Posterior vena cava (tissue), 2 donors: ENCODE results near the gene TTC7B. TPM values are rescaled to one million over a fixed set of nuclear protein-coding genes. Genes with fewer than 3 reads are reported as not detected.

ENCODE experiments used
- DNase-seq: peaks from one replicate; pipeline ENCODE4 v3.0.0-alpha.2; 2020; ENCODE audit warnings: low spot score
- intact Hi-C, 2 donors: fragments of 100-400 bp; cut with DNase I; formaldehyde crosslinking; loops; one replicate each; pipeline versions ENCODE4 v1.14.1 to v1.14.2; 2022 to 2023
- total RNA-seq, 2 donors: library from RNA; stranded (reverse); fragmentation: NEBNext Ultra II Directional; extraction: Animal tissue kit (Norgen Biotek cat#: 25700); gene quantifications; one replicate each; pipeline ENCODE4 v1.2.1, GENCODE V29; 2021
- donor health status: DM: yes; HTN: yes; CAD: no.
- donor health status: DM: yes; HTN: yes; CAD: no.

Gene TTC7B
- total RNA-seq, 2 donors from 2014 or later, result 60.5 to 75.7 TPM

DNA sequence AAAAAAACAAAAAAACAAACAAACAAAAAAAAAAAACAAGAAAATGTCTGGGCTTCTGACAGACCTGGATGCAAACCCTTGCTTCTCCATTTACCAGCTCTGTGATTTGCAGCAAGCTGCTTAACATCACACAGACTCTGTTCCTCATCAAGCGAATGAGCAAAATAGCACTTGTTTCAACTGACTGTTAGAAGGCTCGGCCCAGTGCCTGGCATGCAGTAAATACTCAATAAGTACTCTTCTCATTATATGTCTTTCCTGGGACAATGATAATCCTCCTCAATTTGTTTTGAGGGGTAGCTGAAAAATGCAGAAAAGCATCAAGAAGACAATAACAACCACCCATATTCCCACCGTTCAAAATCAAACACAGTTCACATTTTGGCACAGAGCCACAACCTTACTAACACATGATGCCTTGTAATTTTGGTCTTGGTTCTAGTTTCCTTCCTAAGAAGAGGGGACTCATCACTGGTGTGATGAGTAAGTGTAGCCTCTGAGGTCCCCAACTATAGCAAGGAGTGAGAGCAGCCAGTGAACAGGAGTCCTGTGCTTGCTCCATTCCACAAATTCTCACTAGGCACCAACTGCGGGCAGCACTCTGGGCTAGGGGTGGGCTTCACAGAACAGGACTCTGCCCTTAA lies 60.4 kb downstream of the TTC7B start:
- no peak for DNase-seq

GRCh38 chr14:90753456-90754005 lies 62.7 kb downstream of the TTC7B start:
- intact Hi-C loops, result loop anchor here in 1 of 2 donors (10.0 kb wide), 1 partner anchor 359 kb away; the partner anchor contains the start of gene CALM1
- DNase-seq, result no peak

More for the DNA sequence above, 60.4 kb downstream of the TTC7B start:
- intact Hi-C loops, result loop anchor here in 1 of 2 donors (10.0 kb wide), 1 partner anchor 361 kb away; the partner anchor contains the start of gene CALM1

- intact Hi-C loops, result loop anchor here in 1 of 2 donors (10.0 kb wide), 1 partner anchor 356 kb away; the partner anchor contains the start of gene CALM1
- no peak for DNase-seq
Measured at GRCh38 chr14:90750701-90751100, 65.5 kb downstream of the TTC7B start.

DNA sequence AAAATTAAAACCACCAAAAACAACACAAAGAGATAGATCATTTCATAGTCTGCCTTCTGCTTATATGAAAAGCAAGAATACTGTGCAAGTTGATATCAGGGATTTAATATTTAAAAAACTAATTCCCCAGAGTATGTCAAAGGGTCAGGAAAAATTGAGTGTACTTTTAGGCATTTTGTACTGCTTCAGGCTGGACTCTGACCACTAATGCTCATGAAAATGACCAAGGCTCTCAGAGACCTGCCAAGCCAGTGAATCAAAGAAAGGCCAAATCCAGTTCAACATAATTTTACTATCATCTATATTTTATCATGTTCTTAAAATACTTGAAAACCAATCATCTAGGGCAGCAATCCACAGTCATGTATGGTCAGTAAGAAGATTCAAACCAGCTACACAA lies 66.0 kb downstream of the TTC7B start:
- DNase-seq, result no peak
- intact Hi-C loops, result loop anchor here in 1 of 2 donors (10.0 kb wide), 1 partner anchor 355 kb away; the partner anchor contains the start of gene CALM1

DNA sequence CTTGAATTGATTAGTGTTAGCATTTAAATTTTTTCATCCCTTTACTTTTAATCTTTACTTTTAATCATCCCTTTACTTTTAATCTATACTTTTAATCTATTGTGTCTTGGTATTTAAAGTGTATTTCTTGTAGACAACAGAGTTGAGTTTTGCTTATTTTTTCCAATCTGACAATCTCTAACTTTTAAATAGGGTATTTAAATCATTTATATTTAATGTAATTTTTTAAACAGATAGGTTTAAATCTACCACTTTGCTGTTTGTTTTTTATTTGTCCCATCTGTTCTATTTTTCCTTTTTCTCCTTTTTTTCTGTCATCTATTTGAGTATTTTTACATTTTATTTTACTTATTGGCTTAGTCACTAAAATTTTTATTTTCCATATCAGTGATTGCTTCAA lies 68.3 kb downstream of the TTC7B start:
- no peak for DNase-seq
- intact Hi-C loops, result no loop called here

GRCh38 chr14:90743826-90744225 lies 72.4 kb downstream of the TTC7B start:
- DNase-seq, result no peak
- intact Hi-C loops, result no loop called here

DNA sequence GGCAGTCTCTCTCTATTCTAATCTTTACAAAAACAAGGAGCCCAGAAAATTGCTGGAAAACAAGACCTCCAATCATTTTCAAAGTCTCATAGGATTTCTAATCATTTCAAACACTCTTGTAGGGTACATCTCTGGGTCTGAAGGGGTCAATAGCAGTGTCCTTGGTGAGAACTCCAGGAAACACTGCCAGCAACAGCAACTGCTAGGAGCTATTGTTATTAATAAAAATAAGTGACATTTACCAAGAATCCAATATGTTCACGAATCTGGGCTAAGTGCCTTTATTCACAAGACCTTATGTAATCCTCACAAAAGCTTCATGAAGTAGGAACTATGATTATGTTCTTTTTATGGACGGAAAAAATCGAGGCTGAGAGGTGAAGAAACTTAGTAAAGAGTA lies 72.8 kb downstream of the TTC7B start:
- DNase-seq, result no peak
- intact Hi-C loops, result no loop called here

GRCh38 chr14:90742729-90743128 lies 73.5 kb downstream of the TTC7B start:
- intact Hi-C loops, result no loop called here
- no peak for DNase-seq

DNA sequence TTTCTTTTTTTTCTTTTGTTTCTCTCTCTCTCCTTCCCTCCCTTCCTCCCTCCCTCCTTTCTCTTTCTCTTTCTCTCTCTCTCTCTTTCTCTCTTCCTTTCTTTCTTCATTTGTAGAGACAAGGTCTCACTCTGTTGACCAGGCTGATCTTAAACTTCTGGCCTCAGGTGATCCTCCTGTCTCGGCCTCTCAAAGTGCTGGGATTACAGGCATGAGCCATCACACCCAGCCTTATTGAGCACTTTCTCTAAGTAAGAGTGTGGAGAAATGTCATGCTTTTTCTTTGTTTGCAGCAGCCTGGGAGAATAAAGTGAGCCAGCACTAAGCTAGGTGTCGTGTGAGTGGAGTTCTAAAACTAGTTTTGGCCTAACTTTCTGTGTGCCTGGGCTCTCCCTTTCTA lies 74.0 kb downstream of the TTC7B start:
- DNase-seq, result no peak
- intact Hi-C loops, result no loop called here

- intact Hi-C loops, result no loop called here
- DNase-seq, result no peak
Measured at GRCh38 chr14:90741682-90741946, 74.6 kb downstream of the TTC7B start.

DNA sequence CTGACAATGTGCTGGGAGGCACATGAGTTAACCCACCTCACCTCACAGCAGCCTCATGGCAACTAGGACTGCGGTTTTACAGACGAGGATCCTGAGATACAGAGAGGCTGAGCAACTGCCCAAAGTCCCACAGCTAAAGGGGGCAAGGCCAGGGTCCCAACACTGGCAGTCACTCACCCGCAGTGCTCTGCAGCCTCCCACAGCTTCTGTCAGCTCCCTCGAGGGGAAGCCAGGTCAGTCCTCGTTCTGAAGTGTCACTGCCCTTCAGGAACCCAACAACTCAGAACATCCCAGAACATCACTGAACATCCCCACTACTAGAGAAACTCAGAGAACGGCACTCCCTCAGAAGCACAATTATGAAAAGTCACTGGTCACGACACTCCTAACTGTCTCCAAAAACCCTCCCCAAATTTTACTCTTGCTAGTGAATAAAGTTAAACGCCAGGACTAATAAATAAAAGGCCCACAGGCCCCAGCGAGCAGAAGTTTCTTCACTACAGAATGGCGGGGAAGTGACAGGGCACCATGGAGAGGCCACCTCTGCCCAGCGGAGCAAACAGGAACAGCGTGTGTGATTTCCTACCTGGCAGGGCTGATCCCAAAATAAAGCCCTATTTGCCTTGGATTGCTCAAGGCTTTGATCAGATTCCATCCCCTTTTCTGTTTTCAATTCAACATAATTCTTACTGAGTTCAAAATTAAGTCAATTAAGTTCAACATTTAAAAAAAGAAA lies 75.1 kb downstream of the TTC7B start:
- intact Hi-C loops, result no loop called here
- no peak for DNase-seq

DNA sequence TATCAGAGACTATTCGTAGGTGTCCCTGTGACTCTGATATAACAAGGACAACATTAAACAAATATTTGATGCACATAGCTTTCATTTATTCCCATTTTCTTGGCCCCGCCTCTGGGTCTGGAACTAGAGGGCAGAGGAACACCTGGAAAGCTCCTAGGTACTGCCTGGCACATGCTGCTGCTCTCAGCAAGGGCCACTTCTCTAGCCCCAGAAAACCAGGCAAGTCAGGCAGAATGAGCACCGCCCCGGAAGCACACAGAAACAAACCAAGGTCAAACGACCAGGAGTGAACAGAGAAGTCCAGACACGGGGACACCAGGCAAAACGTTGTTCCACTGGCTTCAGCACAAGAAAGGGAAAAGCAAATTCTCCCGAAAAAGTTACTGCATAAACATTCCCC lies 76.1 kb downstream of the TTC7B start:
- intact Hi-C loops, result no loop called here
- DNase-seq, result no peak

DNA sequence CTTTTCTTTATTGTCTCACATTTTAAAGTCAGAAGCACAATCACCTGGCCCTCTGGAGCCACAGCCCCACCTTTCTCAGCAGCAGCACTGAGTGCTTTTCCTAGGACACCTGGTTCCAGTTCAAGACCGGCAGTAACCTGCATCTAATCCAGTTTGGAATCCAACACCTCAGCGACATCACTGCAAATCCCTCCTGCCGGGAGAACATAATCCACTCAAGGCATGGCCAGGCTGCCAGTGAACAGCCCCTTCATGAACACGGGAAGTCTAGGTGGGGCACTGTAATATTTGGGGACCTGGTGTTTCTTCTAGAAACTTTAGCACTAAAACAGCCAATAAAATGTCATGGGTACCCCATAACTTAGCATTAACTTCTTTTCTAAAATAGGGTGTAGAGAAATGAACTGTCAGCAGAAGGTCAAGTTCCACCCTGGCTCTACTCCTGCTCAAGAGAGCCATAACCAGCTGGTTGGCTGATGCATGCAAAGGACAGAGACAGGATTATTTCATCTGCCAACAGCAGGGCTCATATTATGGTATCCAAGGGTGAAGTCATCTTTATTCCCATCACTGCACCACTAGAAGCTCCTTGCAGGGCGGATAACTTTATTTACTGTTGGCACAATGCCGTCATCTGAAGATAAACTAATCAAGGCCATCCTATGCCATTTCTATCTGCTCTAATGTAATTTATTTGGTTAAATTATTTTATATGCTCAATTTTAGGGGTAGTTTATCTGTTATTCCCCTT lies 76.7 kb downstream of the TTC7B start:
- intact Hi-C loops, result no loop called here
- no peak for DNase-seq

GRCh38 chr14:90733139-90733808 lies 83.0 kb downstream of the TTC7B start:
- intact Hi-C loops, result no loop called here
- DNase-seq, result no peak

DNA sequence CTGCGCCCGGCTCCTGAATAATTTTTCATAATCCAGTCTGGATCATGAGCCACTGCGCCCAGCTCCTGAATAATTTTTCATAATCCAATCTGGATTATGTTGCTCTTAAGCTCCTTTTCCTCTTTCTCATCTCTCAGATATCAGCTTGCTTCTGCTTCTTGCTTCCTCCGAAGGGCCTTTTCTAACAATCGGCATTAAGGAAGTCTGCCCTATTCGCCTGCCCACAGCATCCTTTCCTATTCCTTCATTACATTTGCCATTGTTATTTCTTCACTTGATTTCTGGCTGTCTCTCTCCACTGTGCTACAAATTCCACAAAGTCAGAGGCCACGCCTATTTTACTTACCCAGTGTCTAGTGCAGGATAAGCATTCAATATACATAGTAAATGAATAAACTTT lies 83.5 kb downstream of the TTC7B start:
- intact Hi-C loops, result no loop called here
- DNase-seq, result no peak

DNA sequence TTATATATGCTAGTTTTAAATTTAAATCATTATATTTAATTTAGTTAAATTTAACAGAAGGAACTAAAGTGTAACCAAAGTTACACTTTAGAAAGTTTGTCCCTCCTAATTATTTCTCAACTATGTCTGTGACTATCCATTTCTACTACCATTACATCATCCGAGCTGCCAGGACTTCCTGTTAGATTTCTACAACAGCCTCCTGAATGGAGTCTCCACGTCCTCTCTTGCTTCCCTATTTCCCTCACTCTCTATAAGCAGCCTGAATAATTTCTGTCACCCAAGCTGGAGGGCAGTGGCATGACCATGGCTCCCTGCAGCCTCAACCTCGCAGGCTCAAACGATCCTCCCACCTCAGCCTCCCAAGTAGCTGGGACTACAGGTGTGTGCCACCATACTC lies 84.1 kb downstream of the TTC7B start:
- intact Hi-C loops, result no loop called here

DNA sequence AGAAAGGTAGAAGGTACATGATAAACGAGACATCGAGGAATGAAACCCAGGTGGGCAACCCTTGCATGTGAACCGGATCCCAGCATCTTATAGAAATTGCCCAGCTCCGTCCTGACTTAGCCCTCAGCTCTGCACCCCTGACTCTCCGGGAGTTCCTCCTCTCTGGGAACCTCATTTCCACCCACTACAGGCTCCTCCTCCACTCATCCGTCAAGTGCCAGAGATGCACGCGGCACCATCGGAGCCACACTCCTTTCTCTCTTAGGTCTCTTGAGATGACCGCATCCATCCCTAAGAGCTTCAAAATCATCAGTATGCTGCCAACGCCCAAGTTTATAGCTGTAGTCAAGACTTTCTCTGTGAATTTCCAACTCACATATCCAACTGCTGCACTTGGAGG lies 84.7 kb downstream of the TTC7B start:
- DNase-seq, result no peak
- intact Hi-C loops, result no loop called here

More for the DNA sequence above, 84.1 kb downstream of the TTC7B start:
- no peak for DNase-seq

- DNase-seq, result no peak
- intact Hi-C loops, result no loop called here
Measured at GRCh38 chr14:90730206-90730766, 85.9 kb downstream of the TTC7B start.

DNA sequence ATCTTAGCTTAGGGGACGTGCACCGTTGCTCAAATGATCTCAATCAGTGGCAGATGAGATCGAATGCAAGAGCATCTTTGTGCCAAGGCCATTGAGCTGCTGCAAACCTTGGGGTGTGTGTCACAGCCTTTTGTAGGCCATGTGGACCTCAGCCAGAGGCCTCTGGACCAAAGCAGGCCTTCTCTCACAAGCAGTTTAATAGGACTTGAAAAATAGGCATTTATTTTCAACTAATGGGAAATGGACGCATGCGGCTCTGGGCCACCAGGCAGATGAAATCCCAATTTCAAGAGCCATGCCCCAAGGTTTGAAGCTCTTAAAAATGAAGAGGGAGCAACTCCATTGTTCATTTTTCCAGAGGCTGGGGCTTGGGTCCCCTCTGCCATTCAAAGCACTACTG lies 87.3 kb downstream of the TTC7B start:
- no peak for DNase-seq
- intact Hi-C loops, result no loop called here
